Endodermal cell (in vitro differentiated cells): ENCODE results near the gene SNX20. TPM values are rescaled to one million over a fixed set of nuclear protein-coding genes. Genes with fewer than 3 reads are reported as not detected.

Experiments used
- DNase-seq: peaks from one replicate; pipeline ENCODE4 v3.0.0-alpha.2; 2017
- H3K27ac ChIP-seq: 2 replicates; pipeline ENCODE4 v1.5.1; 2013; ENCODE audit warnings: mild to moderate bottlenecking, low read depth, low read length, moderate library complexity
- H3K27me3 ChIP-seq: 2 replicates; pipeline ENCODE4 v1.6.1; 2013; ENCODE audit warnings: mild to moderate bottlenecking, low read length, moderate library complexity; ENCODE audit not compliant: insufficient read depth, control insufficient read depth, poor library complexity, severe bottlenecking
- H3K36me3 ChIP-seq: 2 replicates; pipeline ENCODE4 v1.7.0; 2013; ENCODE audit warnings: mild to moderate bottlenecking, low read length, moderate library complexity; ENCODE audit not compliant: control insufficient read depth, insufficient read depth
- H3K4me1 ChIP-seq: one replicate; pipeline ENCODE4 v1.7.0; 2013; ENCODE audit warnings: low read length; ENCODE audit not compliant: control insufficient read depth, insufficient read depth
- H3K4me3 ChIP-seq: 2 replicates; pipeline ENCODE4 v1.5.1; 2013; ENCODE audit warnings: mild to moderate bottlenecking, low read length, moderate library complexity
- H3K9ac ChIP-seq: 2 replicates; pipeline ENCODE4 v1.6.1; 2013; ENCODE audit warnings: mild to moderate bottlenecking, low read length, moderate library complexity; ENCODE audit not compliant: poor library complexity, severe bottlenecking; ENCODE audit errors: extremely low read depth
- H3K9me3 ChIP-seq: 2 replicates; pipeline ENCODE4 v1.6.1; 2013; ENCODE audit warnings: mild to moderate bottlenecking, low read length, moderate library complexity; ENCODE audit not compliant: control insufficient read depth
- H3K27ac Mint-ChIP-seq: 2 replicates; pipeline ENCODE4 v1.8.0; 2020; ENCODE audit warnings: mixed read lengths
- H3K27me3 Mint-ChIP-seq: 2 replicates; pipeline ENCODE4 v1.8.0; 2021; ENCODE audit warnings: mild to moderate bottlenecking, mixed read lengths; ENCODE audit not compliant: insufficient read depth
- H3K36me3 Mint-ChIP-seq: 2 replicates; pipeline ENCODE4 v1.8.0; 2020; ENCODE audit warnings: low read depth, mixed read lengths
- H3K4me1 Mint-ChIP-seq: 2 replicates; pipeline ENCODE4 v1.8.0; 2020; ENCODE audit warnings: mixed read lengths
- H3K4me3 Mint-ChIP-seq: 2 replicates; pipeline ENCODE4 v1.8.0; 2020; ENCODE audit warnings: mild to moderate bottlenecking, moderate library complexity, mixed read lengths
- H3K9me3 Mint-ChIP-seq: 2 replicates; pipeline ENCODE4 v1.8.0; 2020; ENCODE audit warnings: mild to moderate bottlenecking, mixed read lengths
- CTCF ChIP-seq: fragments of 200-600 bp; sonication (generic); conservative IDR thresholded peaks from 2 replicates; pipeline ENCODE4 v1.5.0; 2021; ENCODE audit warnings: antibody characterized with exemption, mild to moderate bottlenecking
- WGBS, 2 experiments: methylation state at CpG; one replicate each; pipeline versions ENCODE4 v1.1.5 to v1.1.7; 2013; ENCODE audit warnings: missing lambda C conversion rate in 2 of 2, mixed read lengths in 1 of 2; ENCODE audit not compliant: insufficient coverage in 1 of 2, insufficient read length in 1 of 2; 5-methylcytosine and 5-hydroxymethylcytosine counted together
- total RNA-seq, 2 donors: library from RNA; stranded (reverse); fragmentation: NEBNext Ultra II Directional in 1 of 2; extraction: Animal tissue kit (Norgen Biotek cat#: 25700) in 1 of 2; gene quantifications; 2 replicates in 1 of 2; 3 replicates in 1 of 2; pipeline ENCODE4 v1.2.1, GENCODE V29; 2021

The SNX20 gene
- total RNA-seq, 2 donors from 2014 or later: not detected

GRCh38 chr16:50644245-50644644, 36.9 kb downstream of the SNX20 start:
- H3K27ac ChIP-seq: no peak overlapping the region
- Mint-ChIP-seq H3K27ac (no peak overlapping the region), H3K4me3 (no peak overlapping the region), H3K27me3 (peaks cover 1% of the 10 kb centered on the region), H3K36me3 (no peaks in the 10 kb centered on the region), H3K9me3 (no peaks in the 10 kb centered on the region), H3K4me1 (peaks cover 11% of the 10 kb centered on the region)
- no peaks in the 10 kb centered on the region for H3K9me3 ChIP-seq
- no peak for TF ChIP-seq CTCF
- no peak for DNase-seq
- H3K9ac ChIP-seq: no peak overlapping the region
- no peaks in the 10 kb centered on the region for H3K27me3 ChIP-seq
- H3K4me1 ChIP-seq: no peaks in the 10 kb centered on the region
- 93 to 100% methylated on average over 4 to 5 of the region's 5 CpGs for WGBS, 2 experiments
- no peak overlapping the region for H3K4me3 ChIP-seq
- no peaks in the 10 kb centered on the region for H3K36me3 ChIP-seq

GRCh38 chr16:50643192-50643591, 37.9 kb downstream of the SNX20 start:
- H3K9me3 ChIP-seq: no peaks in the 10 kb centered on the region
- Mint-ChIP-seq H3K27me3 (peaks cover 1% of the 10 kb centered on the region), H3K27ac (no peak overlapping the region), H3K4me3 (no peak overlapping the region), H3K9me3 (no peaks in the 10 kb centered on the region), H3K4me1 (peaks cover 11% of the 10 kb centered on the region), H3K36me3 (no peaks in the 10 kb centered on the region)
- H3K9ac ChIP-seq: no peak overlapping the region
- TF ChIP-seq CTCF: no peak
- no peak overlapping the region for H3K4me3 ChIP-seq
- no peak overlapping the region for H3K27ac ChIP-seq
- WGBS, 2 experiments: 91 to 100% methylated on average over 2 to 4 of the region's 4 CpGs
- H3K27me3 ChIP-seq: no peaks in the 10 kb centered on the region
- no peak for DNase-seq
- H3K4me1 ChIP-seq: no peaks in the 10 kb centered on the region
- no peaks in the 10 kb centered on the region for H3K36me3 ChIP-seq

GRCh38 chr16:50642349-50642748, 38.8 kb downstream of the SNX20 start:
- H3K4me1 Mint-ChIP-seq: peaks cover 11% of the 10 kb centered on the region
- no peak overlapping the region for H3K4me3 ChIP-seq
- no peaks in the 10 kb centered on the region for H3K9me3 Mint-ChIP-seq
- no peak overlapping the region for H3K27ac ChIP-seq
- no peaks in the 10 kb centered on the region for H3K27me3 ChIP-seq
- no peak overlapping the region for H3K4me3 Mint-ChIP-seq
- H3K27ac Mint-ChIP-seq: no peak overlapping the region
- no peak for TF ChIP-seq CTCF
- WGBS, 2 experiments: 89 to 96% methylated on average over 4 to 5 of the region's 5 CpGs
- H3K27me3 Mint-ChIP-seq: peaks cover 1% of the 10 kb centered on the region
- no peaks in the 10 kb centered on the region for H3K36me3 ChIP-seq
- DNase-seq: no peak
- no peak overlapping the region for H3K9ac ChIP-seq
- no peaks in the 10 kb centered on the region for H3K4me1 ChIP-seq
- H3K36me3 Mint-ChIP-seq: no peaks in the 10 kb centered on the region
- H3K9me3 ChIP-seq: no peaks in the 10 kb centered on the region
